OCI-LY7 (cell line): Measurements from ENCODE around the gene SMG6.

Source experiments
- CTCF ChIP-seq: fragments of 200-600 bp; sonication (generic); conservative IDR thresholded peaks from 2 replicates; pipeline ENCODE4 v1.5.1; 2014; ENCODE audit warnings: mild to moderate bottlenecking, antibody characterized with exemption, low read length, moderate library complexity, mixed read lengths
- EZH2phosphoT487 ChIP-seq: fragments of 200-600 bp; sonication (generic); IDR thresholded peaks from 2 replicates; pipeline ENCODE4 v1.6.1; 2018; ENCODE audit warnings: low read depth, borderline replicate concordance, mild to moderate bottlenecking, mixed run types, antibody characterized with exemption, low read length, moderate library complexity, mixed read lengths

- TF ChIP-seq CTCF (no peak), EZH2phosphoT487 (no peak)
These were observed 52.5 kb downstream of the SMG6 start for GRCh38 chr17:2251098-2251497.
